OCI-LY7 (cell line): ENCODE results near the gene PLSCR2. TPM values are rescaled to one million over a fixed set of nuclear protein-coding genes. Genes with fewer than 3 reads are reported as not detected.

Experiments
- BruUV-seq: library from RNA; stranded (reverse); fragments of 400-500 nt; replicated peaks from 2 replicates; lab custom pipeline; 2021; lab: Mats Ljungman, UMichigan
- CTCF ChIA-PET: fragments of 300-600 bp; sonication (Branson Sonifier 250); formaldehyde crosslinking; loops from one replicate; lab custom pipeline; 2022; ENCODE audit warnings: antibody characterized with exemption; ENCODE audit not compliant: unreplicated experiment; lab: Charles Lee
- POLR2A ChIA-PET: fragments of 300-600 bp; sonication (Branson Sonifier 250); formaldehyde crosslinking; loops from one replicate; lab custom pipeline; 2022; ENCODE audit warnings: antibody characterized with exemption; lab: Charles Lee
- DNase-seq: peaks from one replicate; pipeline ENCODE4 v3.0.0-alpha.2; 2015; ENCODE audit warnings: low spot score
- H2AFZ ChIP-seq: fragments of 200-600 bp; sonication (generic), shearing (Covaris generic); 2 replicates; pipeline ENCODE4 v1.6.1; 2014; ENCODE audit warnings: mild to moderate bottlenecking, antibody characterized with exemption, low read length, moderate library complexity
- H3K27ac ChIP-seq: fragments of 200-600 bp; sonication (generic); 2 replicates; pipeline ENCODE4 v1.5.1; 2014; ENCODE audit warnings: mixed run types, low read depth, mild to moderate bottlenecking, moderate library complexity, low read length, inconsistent platforms; ENCODE audit not compliant: poor library complexity, severe bottlenecking
- H3K36me3 ChIP-seq: fragments of 200-600 bp; sonication (generic); 2 replicates; pipeline ENCODE4 v1.6.1; 2014; ENCODE audit warnings: mild to moderate bottlenecking, antibody characterized with exemption, low read length, moderate library complexity, mixed read lengths; ENCODE audit not compliant: insufficient read depth
- H3K4me1 ChIP-seq: fragments of 200-600 bp; sonication (generic); 2 replicates; pipeline ENCODE4 v1.5.1; 2014; ENCODE audit warnings: mild to moderate bottlenecking, low read length; ENCODE audit not compliant: insufficient read depth, poor library complexity, severe bottlenecking
- H3K4me2 ChIP-seq: fragments of 200-600 bp; sonication (generic); 2 replicates; pipeline ENCODE4 v1.6.1; 2014; ENCODE audit warnings: mild to moderate bottlenecking, low read length
- H3K4me3 ChIP-seq: fragments of 200-600 bp; sonication (generic); 2 replicates; pipeline ENCODE4 v1.5.1; 2014; ENCODE audit warnings: mild to moderate bottlenecking, low read depth, low read length; ENCODE audit not compliant: poor library complexity, severe bottlenecking
- H3K79me2 ChIP-seq: fragments of 200-600 bp; sonication (generic); 2 replicates; pipeline ENCODE4 v1.6.1; 2016; ENCODE audit warnings: low read depth, mild to moderate bottlenecking, low read length, moderate library complexity, mixed read lengths; ENCODE audit not compliant: insufficient read depth
- H3K9me2 ChIP-seq: fragments of 200-600 bp; sonication (generic); 2 replicates; pipeline ENCODE4 v1.6.1; 2016; ENCODE audit warnings: mild to moderate bottlenecking, low read length, mixed read lengths; ENCODE audit not compliant: insufficient read depth
- H3K9me3 ChIP-seq: fragments of 200-600 bp; sonication (generic); 2 replicates; pipeline ENCODE4 v1.6.1; 2014; ENCODE audit warnings: mild to moderate bottlenecking, mixed run types, low read length, mixed read lengths
- H4K20me1 ChIP-seq: fragments of 200-600 bp; sonication (generic); 2 replicates; pipeline ENCODE4 v1.6.1; 2014; ENCODE audit warnings: mild to moderate bottlenecking, antibody characterized with exemption, low read length, moderate library complexity, mixed read lengths; ENCODE audit not compliant: insufficient read depth
- EZH2phosphoT487 ChIP-seq: fragments of 200-600 bp; sonication (generic); IDR thresholded peaks from 2 replicates; pipeline ENCODE4 v1.6.1; 2018; ENCODE audit warnings: low read depth, borderline replicate concordance, mild to moderate bottlenecking, mixed run types, antibody characterized with exemption, low read length, moderate library complexity, mixed read lengths
- intact Hi-C: fragments of 100-400 bp; cut with micrococcal nuclease; formaldehyde crosslinking; loops from one replicate; pipeline ENCODE4 v1.10.0; 2022; ENCODE audit not compliant: unreplicated experiment
- total RNA-seq, 2 experiments: library from RNA; depleted of rRNA in 1 of 2; stranded (reverse); fragments of >200 nt in 1 of 2; shearing (Covaris generic) in 1 of 2; gene quantifications; 2 replicates each; pipeline ENCODE4 v1.2.3, GENCODE V29; 2014 to 2022
- TF ChIP-seq, protein P1 (sequence below): fragments of 200-600 bp; sonication (generic); conservative IDR thresholded peaks from 2 replicates; pipeline ENCODE4 v1.5.1; 2014; ENCODE audit warnings: mild to moderate bottlenecking, antibody characterized with exemption, low read length, moderate library complexity, mixed read lengths

The PLSCR2 gene
- total RNA-seq, 2 experiments from 2014 or later, result not detected

DNA sequence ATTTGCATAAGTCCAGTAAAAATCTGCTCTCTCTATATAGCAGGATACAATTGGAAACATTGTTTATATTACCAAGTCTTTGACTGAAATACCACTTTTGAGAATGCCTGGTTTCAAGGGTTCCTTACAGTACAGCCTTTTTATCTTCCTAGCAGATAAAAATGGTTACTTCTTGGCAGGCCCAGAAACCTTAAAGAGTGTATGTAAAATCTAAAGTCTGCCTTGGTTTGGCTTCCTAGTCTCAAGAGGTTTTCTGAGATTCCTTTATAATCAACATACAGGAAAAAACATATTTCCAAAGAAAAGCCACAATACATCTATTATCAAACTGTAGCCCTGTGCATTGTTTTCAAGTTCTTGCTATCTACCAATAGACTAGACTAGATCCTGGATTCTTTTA is 84.6 kb downstream of the PLSCR2 start:
- BruUV-seq, result no TSS peak
- Histone ChIP-seq H4K20me1 (no peaks in the 10 kb centered on the region), H3K27ac (no peak overlapping the region), H3K9me3 (no peaks in the 10 kb centered on the region), H2AFZ (no peak overlapping the region), H3K9me2 (no peaks in the 10 kb centered on the region), H3K4me1 (no peaks in the 10 kb centered on the region), H3K4me2 (no peak overlapping the region), H3K4me3 (no peak overlapping the region), H3K36me3 (no peaks in the 10 kb centered on the region), H3K79me2 (no peaks in the 10 kb centered on the region)
- POLR2A ChIA-PET, result no interaction called here
- intact Hi-C loops, result no loop called here
- CTCF ChIA-PET, result no interaction called here
- DNase-seq, result no peak
- TF ChIP-seq, protein P1, sequence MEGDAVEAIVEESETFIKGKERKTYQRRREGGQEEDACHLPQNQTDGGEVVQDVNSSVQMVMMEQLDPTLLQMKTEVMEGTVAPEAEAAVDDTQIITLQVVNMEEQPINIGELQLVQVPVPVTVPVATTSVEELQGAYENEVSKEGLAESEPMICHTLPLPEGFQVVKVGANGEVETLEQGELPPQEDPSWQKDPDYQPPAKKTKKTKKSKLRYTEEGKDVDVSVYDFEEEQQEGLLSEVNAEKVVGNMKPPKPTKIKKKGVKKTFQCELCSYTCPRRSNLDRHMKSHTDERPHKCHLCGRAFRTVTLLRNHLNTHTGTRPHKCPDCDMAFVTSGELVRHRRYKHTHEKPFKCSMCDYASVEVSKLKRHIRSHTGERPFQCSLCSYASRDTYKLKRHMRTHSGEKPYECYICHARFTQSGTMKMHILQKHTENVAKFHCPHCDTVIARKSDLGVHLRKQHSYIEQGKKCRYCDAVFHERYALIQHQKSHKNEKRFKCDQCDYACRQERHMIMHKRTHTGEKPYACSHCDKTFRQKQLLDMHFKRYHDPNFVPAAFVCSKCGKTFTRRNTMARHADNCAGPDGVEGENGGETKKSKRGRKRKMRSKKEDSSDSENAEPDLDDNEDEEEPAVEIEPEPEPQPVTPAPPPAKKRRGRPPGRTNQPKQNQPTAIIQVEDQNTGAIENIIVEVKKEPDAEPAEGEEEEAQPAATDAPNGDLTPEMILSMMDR, result no peak
- no peak for TF ChIP-seq EZH2phosphoT487

Other genes with a start within 250 kb of the PLSCR2 start
- not detected in 2 replicates for gene PLSCR4, start 218.5 kb downstream of the PLSCR2 start, total RNA-seq (2014; rRNA removed; shearing (Covaris generic))
- not detected in 2 replicates for gene PLSCR4, start 218.5 kb downstream of the PLSCR2 start, total RNA-seq (2022)
- 1.4 and 1.8 TPM in 2 replicates for gene PLSCR1, start 75.0 kb upstream of the PLSCR2 start, total RNA-seq (2014; rRNA removed; shearing (Covaris generic))
- 7.5 and 13.4 TPM in 2 replicates for gene PLSCR1, start 75.0 kb upstream of the PLSCR2 start, total RNA-seq (2022)
- not detected in 2 replicates for gene PLSCR5, start 135.8 kb upstream of the PLSCR2 start, total RNA-seq (2014; rRNA removed; shearing (Covaris generic))
- gene PLSCR5, start 135.8 kb upstream of the PLSCR2 start, total RNA-seq (2022), result not detected in 2 replicates